ENCODE measurements around the gene CALY.
A peak's percentile ranks its signal among the peaks of the same experiment; 100 is the strongest.

Gene CALY

GRCh38 chr10:133357285-133358161, 20.8 kb upstream of the CALY start, which contains the start of gene FUOM:
Gene FUOM (minus strand): TSS chr10:133358019. CDS start chr10:133358007, 12 bp downstream.
- H3K4me3 ChIP-seq (ENCODE audit: extremely low read depth, insufficient read depth, low read length, poor library complexity, severe bottlenecking): peak within 1 kb of the TSS; percentile 68
- H3K36me3 ChIP-seq (ENCODE audit: control insufficient read depth, insufficient read depth, low read length): peaks cover 31% of the 10 kb centered on the region
- H3K9me3 ChIP-seq (ENCODE audit: control insufficient read depth, low read length): no peaks in the 10 kb centered on the region
- H3K27ac ChIP-seq (ENCODE audit: low read depth, low read length, severe bottlenecking): no peak within 1 kb of the TSS
- H3K4me1 ChIP-seq (ENCODE audit: control insufficient read depth, insufficient read depth, low read length, poor library complexity, severe bottlenecking): peaks cover 5% of the 10 kb centered on the region
- WGBS, 2 experiments (ENCODE audit: insufficient coverage in 2 of 2): 0 to 1% methylated on average over 29 to 58 of the region's 83 CpGs

GRCh38 chr10:133356549-133357284, 20.0 kb upstream of the CALY start:
- WGBS, 2 experiments (ENCODE audit: insufficient coverage in 2 of 2): 38 to 39% methylated on average over 24 to 25 of the region's 27 CpGs
- peak overlapping the region; percentile 68 for H3K4me3 ChIP-seq (ENCODE audit: extremely low read depth, insufficient read depth, low read length, poor library complexity, severe bottlenecking)
- H3K9me3 ChIP-seq (ENCODE audit: control insufficient read depth, low read length): no peaks in the 10 kb centered on the region
- no peak overlapping the region for H3K27ac ChIP-seq (ENCODE audit: low read depth, low read length, severe bottlenecking)
- peaks cover 23% of the 10 kb centered on the region for H3K36me3 ChIP-seq (ENCODE audit: control insufficient read depth, insufficient read depth, low read length)
- peaks cover 5% of the 10 kb centered on the region for H3K4me1 ChIP-seq (ENCODE audit: control insufficient read depth, insufficient read depth, low read length, poor library complexity, severe bottlenecking)

GRCh38 chr10:133355991-133356390, 19.3 kb upstream of the CALY start:
- Histone ChIP-seq H3K4me3 (ENCODE audit: extremely low read depth, insufficient read depth, low read length, poor library complexity, severe bottlenecking) (no peak overlapping the region), H3K36me3 (ENCODE audit: control insufficient read depth, insufficient read depth, low read length) (peaks cover 18% of the 10 kb centered on the region), H3K4me1 (ENCODE audit: control insufficient read depth, insufficient read depth, low read length, poor library complexity, severe bottlenecking) (peaks cover 5% of the 10 kb centered on the region), H3K27ac (ENCODE audit: low read depth, low read length, severe bottlenecking) (no peak overlapping the region), H3K9me3 (ENCODE audit: control insufficient read depth, low read length) (no peaks in the 10 kb centered on the region)
- 88 to 100% methylated on average over 3 of the region's 3 CpGs for WGBS, 2 experiments (ENCODE audit: insufficient coverage in 2 of 2)

GRCh38 chr10:133355266-133355665, 18.6 kb upstream of the CALY start:
- H3K4me3 ChIP-seq (ENCODE audit: extremely low read depth, insufficient read depth, low read length, poor library complexity, severe bottlenecking): no peak overlapping the region
- WGBS, 2 experiments (ENCODE audit: insufficient coverage in 2 of 2): 92 to 100% methylated on average over 4 of the region's 6 CpGs
- no peaks in the 10 kb centered on the region for H3K9me3 ChIP-seq (ENCODE audit: control insufficient read depth, low read length)
- peaks cover 5% of the 10 kb centered on the region for H3K4me1 ChIP-seq (ENCODE audit: control insufficient read depth, insufficient read depth, low read length, poor library complexity, severe bottlenecking)
- H3K36me3 ChIP-seq (ENCODE audit: control insufficient read depth, insufficient read depth, low read length): peaks cover 18% of the 10 kb centered on the region
- no peak overlapping the region for H3K27ac ChIP-seq (ENCODE audit: low read depth, low read length, severe bottlenecking)

- Histone ChIP-seq H3K4me1 (ENCODE audit: control insufficient read depth, insufficient read depth, low read length, poor library complexity, severe bottlenecking) (peaks cover 5% of the 10 kb centered on the region), H3K4me3 (ENCODE audit: extremely low read depth, insufficient read depth, low read length, poor library complexity, severe bottlenecking) (no peak overlapping the region), H3K27ac (ENCODE audit: low read depth, low read length, severe bottlenecking) (no peak overlapping the region), H3K36me3 (ENCODE audit: control insufficient read depth, insufficient read depth, low read length) (peaks cover 18% of the 10 kb centered on the region), H3K9me3 (ENCODE audit: control insufficient read depth, low read length) (no peaks in the 10 kb centered on the region)
- WGBS, 2 experiments (ENCODE audit: insufficient coverage in 2 of 2): 95 to 97% methylated on average over 14 of the region's 14 CpGs
These were observed 18.1 kb upstream of the CALY start for GRCh38 chr10:133354672-133355240.

GRCh38 chr10:133353988-133354605, 17.4 kb upstream of the CALY start:
- H3K4me1 ChIP-seq (ENCODE audit: control insufficient read depth, insufficient read depth, low read length, poor library complexity, severe bottlenecking): peaks cover 5% of the 10 kb centered on the region
- no peak overlapping the region for H3K4me3 ChIP-seq (ENCODE audit: extremely low read depth, insufficient read depth, low read length, poor library complexity, severe bottlenecking)
- H3K27ac ChIP-seq (ENCODE audit: low read depth, low read length, severe bottlenecking): no peak overlapping the region
- 90 to 91% methylated on average over 11 to 15 of the region's 16 CpGs for WGBS, 2 experiments (ENCODE audit: insufficient coverage in 2 of 2)
- no peaks in the 10 kb centered on the region for H3K9me3 ChIP-seq (ENCODE audit: control insufficient read depth, low read length)
- H3K36me3 ChIP-seq (ENCODE audit: control insufficient read depth, insufficient read depth, low read length): peaks cover 18% of the 10 kb centered on the region

- Histone ChIP-seq H3K4me1 (ENCODE audit: control insufficient read depth, insufficient read depth, low read length, poor library complexity, severe bottlenecking) (peaks cover 5% of the 10 kb centered on the region), H3K4me3 (ENCODE audit: extremely low read depth, insufficient read depth, low read length, poor library complexity, severe bottlenecking) (no peak overlapping the region), H3K36me3 (ENCODE audit: control insufficient read depth, insufficient read depth, low read length) (peaks cover 18% of the 10 kb centered on the region), H3K9me3 (ENCODE audit: control insufficient read depth, low read length) (no peaks in the 10 kb centered on the region), H3K27ac (ENCODE audit: low read depth, low read length, severe bottlenecking) (no peak overlapping the region)
- WGBS, 2 experiments (ENCODE audit: insufficient coverage in 2 of 2): 81 to 91% methylated on average over 15 to 16 of the region's 16 CpGs
These were observed 16.7 kb upstream of the CALY start for GRCh38 chr10:133353202-133353959.

GRCh38 chr10:133351408-133352318, 15.0 kb upstream of the CALY start:
- peaks cover 18% of the 10 kb centered on the region for H3K36me3 ChIP-seq (ENCODE audit: control insufficient read depth, insufficient read depth, low read length)
- H3K4me1 ChIP-seq (ENCODE audit: control insufficient read depth, insufficient read depth, low read length, poor library complexity, severe bottlenecking): peaks cover 5% of the 10 kb centered on the region
- 68 to 69% methylated on average over 21 of the region's 24 CpGs for WGBS, 2 experiments (ENCODE audit: insufficient coverage in 2 of 2)
- no peak overlapping the region for H3K27ac ChIP-seq (ENCODE audit: low read depth, low read length, severe bottlenecking)
- H3K4me3 ChIP-seq (ENCODE audit: extremely low read depth, insufficient read depth, low read length, poor library complexity, severe bottlenecking): no peak overlapping the region
- no peaks in the 10 kb centered on the region for H3K9me3 ChIP-seq (ENCODE audit: control insufficient read depth, low read length)

GRCh38 chr10:133350950-133351329, 14.2 kb upstream of the CALY start:
- 64 to 67% methylated on average over 9 of the region's 13 CpGs for WGBS, 2 experiments (ENCODE audit: insufficient coverage in 2 of 2)
- Histone ChIP-seq H3K9me3 (ENCODE audit: control insufficient read depth, low read length) (no peaks in the 10 kb centered on the region), H3K27ac (ENCODE audit: low read depth, low read length, severe bottlenecking) (no peak overlapping the region), H3K4me1 (ENCODE audit: control insufficient read depth, insufficient read depth, low read length, poor library complexity, severe bottlenecking) (peaks cover under 1% of the 10 kb centered on the region), H3K4me3 (ENCODE audit: extremely low read depth, insufficient read depth, low read length, poor library complexity, severe bottlenecking) (no peak overlapping the region), H3K36me3 (ENCODE audit: control insufficient read depth, insufficient read depth, low read length) (peaks cover 14% of the 10 kb centered on the region)

Data from mesodermal cell (in vitro differentiated cells).